Measurements from ENCODE around the gene MEGF10.

The MEGF10 gene

GRCh38 chr5:127425868-127426267, 135.3 kb downstream of the MEGF10 start:
- H3K9me3 ChIP-seq (ENCODE audit: control insufficient read depth, insufficient read depth, low read length): no peaks in the 10 kb centered on the region
- H3K36me3 ChIP-seq (ENCODE audit: insufficient read depth, low read length): no peaks in the 10 kb centered on the region; the same call in 1 of the 2 replicates
- no peak overlapping the region for H3K9ac ChIP-seq (ENCODE audit: low read depth, low read length)
- no peaks in the 10 kb centered on the region for H3K4me1 ChIP-seq (ENCODE audit: insufficient read depth, low read length)

DNA sequence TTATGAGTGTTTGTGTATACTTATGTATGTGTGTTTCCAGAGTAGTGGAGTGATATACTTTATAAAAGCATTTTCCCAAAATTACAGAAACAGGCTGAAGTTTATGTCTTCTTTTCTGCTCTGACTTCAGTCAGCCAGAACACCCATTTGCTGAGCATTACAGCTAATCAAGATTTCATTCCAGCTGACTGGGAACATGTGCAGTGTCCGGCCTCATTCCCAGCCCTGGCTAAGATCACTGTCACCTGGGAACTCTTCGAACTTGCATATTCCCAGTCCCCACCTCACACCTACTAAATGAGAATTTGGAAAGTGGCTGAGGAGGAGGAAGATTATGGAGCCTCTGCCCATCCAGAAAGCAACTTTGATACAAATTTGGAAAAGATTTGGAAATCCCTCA, 136.1 kb downstream of the MEGF10 start:
- H3K36me3 ChIP-seq (ENCODE audit: insufficient read depth, low read length): no peaks in the 10 kb centered on the region; the same call in 1 of the 2 replicates
- H3K9me3 ChIP-seq (ENCODE audit: control insufficient read depth, insufficient read depth, low read length): no peaks in the 10 kb centered on the region
- H3K4me1 ChIP-seq (ENCODE audit: insufficient read depth, low read length): no peaks in the 10 kb centered on the region
- no peak overlapping the region for H3K9ac ChIP-seq (ENCODE audit: low read depth, low read length)

DNA sequence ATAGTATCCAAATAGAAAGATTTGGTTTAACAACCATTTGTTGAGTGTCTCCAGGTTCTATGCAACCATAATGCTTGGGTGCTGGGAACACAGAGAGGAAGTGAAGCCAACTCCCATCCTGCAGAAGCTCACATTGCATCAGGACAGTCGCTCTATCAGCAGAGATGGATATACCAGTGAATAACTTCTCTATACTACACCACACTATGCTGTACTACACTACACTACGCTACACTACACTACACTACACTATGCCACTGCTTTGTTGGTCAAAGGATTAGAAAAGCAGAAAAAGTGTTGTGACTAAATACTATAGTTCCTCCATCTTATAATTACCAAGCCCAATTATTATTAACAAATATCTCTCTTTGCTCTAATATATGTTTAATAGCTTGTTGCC, 137.7 kb downstream of the MEGF10 start:
- Histone ChIP-seq H3K9ac (ENCODE audit: low read depth, low read length) (no peak overlapping the region), H3K9me3 (ENCODE audit: control insufficient read depth, insufficient read depth, low read length) (no peaks in the 10 kb centered on the region), H3K36me3 (ENCODE audit: insufficient read depth, low read length) (no peaks in the 10 kb centered on the region; the same call in 1 of the 2 replicates), H3K4me1 (ENCODE audit: insufficient read depth, low read length) (no peaks in the 10 kb centered on the region)

GRCh38 chr5:127428748-127429147, 138.2 kb downstream of the MEGF10 start:
- Histone ChIP-seq H3K9ac (ENCODE audit: low read depth, low read length) (no peak overlapping the region), H3K4me1 (ENCODE audit: insufficient read depth, low read length) (no peaks in the 10 kb centered on the region), H3K36me3 (ENCODE audit: insufficient read depth, low read length) (no peaks in the 10 kb centered on the region; the same call in 1 of the 2 replicates), H3K9me3 (ENCODE audit: control insufficient read depth, insufficient read depth, low read length) (no peaks in the 10 kb centered on the region)

- Histone ChIP-seq H3K36me3 (ENCODE audit: insufficient read depth, low read length) (no peaks in the 10 kb centered on the region; the same call in 1 of the 2 replicates), H3K9me3 (ENCODE audit: control insufficient read depth, insufficient read depth, low read length) (no peaks in the 10 kb centered on the region), H3K9ac (ENCODE audit: low read depth, low read length) (no peak overlapping the region), H3K4me1 (ENCODE audit: insufficient read depth, low read length) (no peaks in the 10 kb centered on the region)
Observed at GRCh38 chr5:127429928-127430327, 139.3 kb downstream of the MEGF10 start.

DNA sequence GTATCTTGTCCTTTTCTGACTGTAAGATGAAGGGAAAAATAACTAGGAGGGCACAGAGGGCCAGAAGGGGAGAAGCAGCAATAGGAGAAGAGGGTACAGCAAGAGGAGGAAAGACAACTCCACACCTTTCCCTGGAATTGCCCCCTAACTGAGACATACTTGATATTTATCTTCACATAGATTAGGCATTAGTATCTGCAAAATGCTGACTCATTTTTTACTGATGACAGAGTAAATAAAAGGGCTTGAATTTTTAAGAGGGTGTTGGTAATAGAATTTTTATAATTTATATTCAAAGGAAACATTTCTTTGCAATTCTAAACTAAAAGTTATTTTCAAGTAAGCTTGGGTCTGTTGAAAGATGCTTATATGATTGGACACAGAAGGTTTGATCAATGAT, 140.0 kb downstream of the MEGF10 start:
- no peaks in the 10 kb centered on the region for H3K9me3 ChIP-seq (ENCODE audit: control insufficient read depth, insufficient read depth, low read length)
- H3K9ac ChIP-seq (ENCODE audit: low read depth, low read length): no peak overlapping the region
- no peaks in the 10 kb centered on the region for H3K36me3 ChIP-seq (ENCODE audit: insufficient read depth, low read length)

DNA sequence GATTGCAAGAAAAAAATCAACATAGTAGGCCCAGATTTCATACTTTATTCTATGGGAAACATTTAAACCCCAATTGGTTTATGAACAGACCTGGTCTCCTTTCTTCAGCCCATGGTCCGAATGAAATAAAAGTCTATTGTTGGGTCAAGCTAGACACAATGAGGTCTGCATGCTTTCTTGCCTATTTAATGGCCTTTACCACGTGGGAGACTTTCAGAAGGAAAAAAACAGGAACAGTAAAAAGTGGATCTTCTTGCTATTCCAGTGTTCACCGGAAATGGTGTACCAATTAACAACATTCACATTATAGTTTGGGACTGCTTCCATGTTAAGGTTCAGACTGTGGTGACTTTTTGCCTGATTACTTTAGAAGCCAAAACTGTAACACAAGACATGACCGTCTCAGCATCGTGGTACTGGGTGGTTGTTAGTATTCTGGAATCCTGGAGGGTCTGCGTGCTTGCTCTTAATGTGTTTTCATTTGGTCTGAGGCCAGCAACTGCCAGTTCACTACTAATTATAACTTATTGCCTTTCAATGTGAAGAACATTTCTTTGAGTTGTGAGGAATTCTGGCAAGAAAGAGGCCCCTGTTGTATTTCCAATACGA, 141.5 kb downstream of the MEGF10 start:
- Histone ChIP-seq H3K9ac (ENCODE audit: low read depth, low read length) (no peak overlapping the region), H3K36me3 (ENCODE audit: insufficient read depth, low read length) (no peaks in the 10 kb centered on the region), H3K9me3 (ENCODE audit: control insufficient read depth, insufficient read depth, low read length) (no peaks in the 10 kb centered on the region), H3K4me1 (ENCODE audit: insufficient read depth, low read length) (no peaks in the 10 kb centered on the region)

More for the DNA sequence above, 140.0 kb downstream of the MEGF10 start:
- no peaks in the 10 kb centered on the region for H3K4me1 ChIP-seq (ENCODE audit: insufficient read depth, low read length)

- H3K9ac ChIP-seq (ENCODE audit: low read depth, low read length): no peak overlapping the region
- no peaks in the 10 kb centered on the region for H3K36me3 ChIP-seq (ENCODE audit: insufficient read depth, low read length)
- no peaks in the 10 kb centered on the region for H3K4me1 ChIP-seq (ENCODE audit: insufficient read depth, low read length)
- no peaks in the 10 kb centered on the region for H3K9me3 ChIP-seq (ENCODE audit: control insufficient read depth, insufficient read depth, low read length)
Observed at GRCh38 chr5:127433526-127433925, 142.9 kb downstream of the MEGF10 start.

GRCh38 chr5:127434588-127434987, 144.0 kb downstream of the MEGF10 start:
- Histone ChIP-seq H3K4me1 (ENCODE audit: insufficient read depth, low read length) (no peaks in the 10 kb centered on the region), H3K9me3 (ENCODE audit: control insufficient read depth, insufficient read depth, low read length) (no peaks in the 10 kb centered on the region), H3K9ac (ENCODE audit: low read depth, low read length) (no peak overlapping the region), H3K36me3 (ENCODE audit: insufficient read depth, low read length) (no peaks in the 10 kb centered on the region)

GRCh38 chr5:127435821-127436220, 145.2 kb downstream of the MEGF10 start:
- no peaks in the 10 kb centered on the region for H3K9me3 ChIP-seq (ENCODE audit: control insufficient read depth, insufficient read depth, low read length)
- H3K4me1 ChIP-seq (ENCODE audit: insufficient read depth, low read length): no peaks in the 10 kb centered on the region
- H3K9ac ChIP-seq (ENCODE audit: low read depth, low read length): no peak overlapping the region
- no peaks in the 10 kb centered on the region for H3K36me3 ChIP-seq (ENCODE audit: insufficient read depth, low read length)

- no peaks in the 10 kb centered on the region for H3K9me3 ChIP-seq (ENCODE audit: control insufficient read depth, insufficient read depth, low read length)
- no peaks in the 10 kb centered on the region for H3K36me3 ChIP-seq (ENCODE audit: insufficient read depth, low read length)
- H3K4me1 ChIP-seq (ENCODE audit: insufficient read depth, low read length): no peaks in the 10 kb centered on the region
- H3K9ac ChIP-seq (ENCODE audit: low read depth, low read length): no peak overlapping the region
Observed at GRCh38 chr5:127439644-127440043, 149.0 kb downstream of the MEGF10 start.

GRCh38 chr5:127440831-127441230, 150.2 kb downstream of the MEGF10 start:
- H3K36me3 ChIP-seq (ENCODE audit: insufficient read depth, low read length): no peaks in the 10 kb centered on the region
- no peaks in the 10 kb centered on the region for H3K9me3 ChIP-seq (ENCODE audit: control insufficient read depth, insufficient read depth, low read length)
- H3K9ac ChIP-seq (ENCODE audit: low read depth, low read length): no peak overlapping the region
- no peaks in the 10 kb centered on the region for H3K4me1 ChIP-seq (ENCODE audit: insufficient read depth, low read length)

- Histone ChIP-seq H3K9ac (ENCODE audit: low read depth, low read length) (no peak overlapping the region), H3K36me3 (ENCODE audit: insufficient read depth, low read length) (no peaks in the 10 kb centered on the region), H3K9me3 (ENCODE audit: control insufficient read depth, insufficient read depth, low read length) (no peaks in the 10 kb centered on the region), H3K4me1 (ENCODE audit: insufficient read depth, low read length) (no peaks in the 10 kb centered on the region)
Observed at GRCh38 chr5:127441799-127442484, 151.3 kb downstream of the MEGF10 start.

DNA sequence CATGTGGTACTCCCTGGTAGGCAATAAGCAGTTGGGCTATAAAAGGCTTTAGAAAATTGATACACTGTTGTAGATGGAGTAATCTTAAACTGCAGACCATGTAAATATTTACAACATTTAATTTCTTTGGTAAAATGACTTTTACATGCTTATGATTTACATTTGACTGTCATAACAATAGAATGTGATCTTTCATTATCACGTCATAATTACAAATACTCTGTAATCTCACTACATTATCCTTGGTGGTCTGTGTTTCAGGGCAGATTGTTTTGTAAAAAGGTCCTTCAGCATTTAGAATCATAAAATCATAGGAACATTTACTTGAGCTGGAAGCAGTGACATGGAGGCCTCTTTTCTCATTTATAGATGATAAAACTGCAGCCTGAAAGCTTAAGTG, 153.6 kb downstream of the MEGF10 start:
- Histone ChIP-seq H3K9ac (ENCODE audit: low read depth, low read length) (no peak overlapping the region), H3K4me1 (ENCODE audit: insufficient read depth, low read length) (no peaks in the 10 kb centered on the region), H3K9me3 (ENCODE audit: control insufficient read depth, insufficient read depth, low read length) (no peaks in the 10 kb centered on the region), H3K36me3 (ENCODE audit: insufficient read depth, low read length) (no peaks in the 10 kb centered on the region)

- no peaks in the 10 kb centered on the region for H3K36me3 ChIP-seq (ENCODE audit: insufficient read depth, low read length)
- no peaks in the 10 kb centered on the region for H3K4me1 ChIP-seq (ENCODE audit: insufficient read depth, low read length)
- no peak overlapping the region for H3K9ac ChIP-seq (ENCODE audit: low read depth, low read length)
- no peaks in the 10 kb centered on the region for H3K9me3 ChIP-seq (ENCODE audit: control insufficient read depth, insufficient read depth, low read length)
Observed at GRCh38 chr5:127445328-127445727, 154.7 kb downstream of the MEGF10 start.

Data from ES-I3 (cell line).